ENCODE results near the gene CHKB. TPM values are rescaled to one million over a fixed set of nuclear protein-coding genes. Genes with fewer than 3 reads are reported as not detected.

The CHKB gene
- total and polyA plus RNA-seq, 12 donors = 27.1 to 251 (median 39.9) TPM

DNA sequence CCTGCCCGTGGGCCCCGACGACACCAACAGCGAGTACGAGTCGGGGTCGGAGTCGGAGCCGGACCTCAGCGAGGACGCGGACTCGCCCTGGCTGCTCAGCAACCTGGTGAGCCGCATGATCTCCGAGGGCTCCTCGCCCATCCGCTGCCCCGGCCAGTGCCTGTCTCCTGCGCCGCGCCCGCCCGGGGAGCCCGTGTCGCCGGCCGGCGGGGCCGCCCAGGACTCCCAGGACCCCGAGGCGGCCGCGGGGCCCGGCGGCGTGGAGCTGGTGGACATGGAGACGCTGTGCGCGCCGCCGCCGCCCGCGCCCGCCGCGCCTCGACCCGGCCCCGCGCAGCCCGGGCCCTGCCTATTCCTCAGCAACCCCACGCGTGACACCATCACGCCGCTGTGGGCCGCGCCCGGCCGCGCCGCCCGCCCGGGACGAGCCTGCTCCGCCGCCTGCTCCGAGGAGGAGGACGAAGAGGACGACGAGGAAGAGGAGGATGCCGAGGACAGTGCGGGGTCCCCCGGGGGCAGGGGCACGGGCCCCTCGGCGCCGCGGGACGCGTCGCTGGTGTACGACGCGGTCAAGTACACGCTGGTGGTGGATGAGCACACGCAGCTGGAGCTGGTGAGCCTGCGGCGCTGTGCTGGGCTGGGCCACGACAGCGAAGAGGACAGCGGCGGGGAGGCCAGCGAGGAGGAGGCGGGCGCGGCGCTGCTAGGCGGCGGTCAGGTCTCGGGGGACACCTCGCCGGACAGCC, 21.8 kb upstream of the CHKB start:
- Histone ChIP-seq H3K9me3 (no peaks in the 10 kb centered on the region), H3K4me1 (peaks cover 0 to 14% (median 5%) of the 10 kb centered on the region in 9 donors), H3K4me3 (no peak overlapping the region), H3K36me3 (no peaks in the 10 kb centered on the region), H3K27me3 (peaks cover 5 to 79% (median 69%) of the 10 kb centered on the region in 7 donors), H3K27ac (no peak overlapping the region)
- WGBS, 2 donors = 46 to 50% methylated on average over 61 to 103 of the region's 103 CpGs
- TF ChIP-seq, protein P1, sequence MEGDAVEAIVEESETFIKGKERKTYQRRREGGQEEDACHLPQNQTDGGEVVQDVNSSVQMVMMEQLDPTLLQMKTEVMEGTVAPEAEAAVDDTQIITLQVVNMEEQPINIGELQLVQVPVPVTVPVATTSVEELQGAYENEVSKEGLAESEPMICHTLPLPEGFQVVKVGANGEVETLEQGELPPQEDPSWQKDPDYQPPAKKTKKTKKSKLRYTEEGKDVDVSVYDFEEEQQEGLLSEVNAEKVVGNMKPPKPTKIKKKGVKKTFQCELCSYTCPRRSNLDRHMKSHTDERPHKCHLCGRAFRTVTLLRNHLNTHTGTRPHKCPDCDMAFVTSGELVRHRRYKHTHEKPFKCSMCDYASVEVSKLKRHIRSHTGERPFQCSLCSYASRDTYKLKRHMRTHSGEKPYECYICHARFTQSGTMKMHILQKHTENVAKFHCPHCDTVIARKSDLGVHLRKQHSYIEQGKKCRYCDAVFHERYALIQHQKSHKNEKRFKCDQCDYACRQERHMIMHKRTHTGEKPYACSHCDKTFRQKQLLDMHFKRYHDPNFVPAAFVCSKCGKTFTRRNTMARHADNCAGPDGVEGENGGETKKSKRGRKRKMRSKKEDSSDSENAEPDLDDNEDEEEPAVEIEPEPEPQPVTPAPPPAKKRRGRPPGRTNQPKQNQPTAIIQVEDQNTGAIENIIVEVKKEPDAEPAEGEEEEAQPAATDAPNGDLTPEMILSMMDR (IDR thresholded peaks at IDR 0.05) = no peak
- DNase-seq (no peak), ATAC-seq (no peak)
- intact Hi-C loops (cut with DNase I) = no loop called here

DNA sequence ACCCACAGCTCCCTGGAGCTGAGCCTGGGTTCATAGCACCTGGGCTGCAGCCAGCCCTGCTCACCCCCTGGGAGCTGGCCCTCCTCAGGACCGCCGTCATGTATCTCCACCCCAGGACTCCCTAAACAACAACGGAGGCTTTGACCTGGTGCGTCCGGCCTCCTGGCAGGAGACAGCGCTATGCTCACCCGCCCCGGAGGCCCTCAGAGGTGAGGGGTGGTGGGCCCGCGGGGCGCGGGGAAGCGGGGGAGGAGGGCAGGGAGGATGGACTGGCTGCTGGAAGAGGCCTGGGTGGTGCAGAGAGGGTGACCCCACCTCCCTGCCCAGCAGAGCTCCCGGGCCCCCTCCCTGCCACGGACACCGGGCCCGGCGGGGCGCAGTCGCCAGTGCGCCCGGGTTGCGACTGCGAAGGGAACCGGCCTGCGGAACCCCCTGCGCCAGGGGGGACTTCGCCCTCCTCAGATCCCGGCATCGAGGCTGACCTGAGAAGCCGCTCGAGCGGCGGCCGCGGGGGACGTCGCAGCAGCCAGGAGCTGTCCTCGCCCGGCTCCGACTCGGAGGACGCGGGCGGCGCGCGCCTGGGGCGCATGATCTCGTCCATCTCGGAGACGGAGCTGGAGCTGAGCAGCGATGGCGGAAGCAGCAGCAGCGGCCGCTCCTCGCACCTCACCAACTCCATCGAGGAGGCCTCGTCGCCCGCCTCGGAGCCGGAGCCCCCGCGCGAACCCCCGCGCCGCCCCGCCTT, 21.0 kb upstream of the CHKB start:
- Histone ChIP-seq H3K27me3 (peaks cover 5 to 86% (median 76%) of the 10 kb centered on the region in 7 donors), H3K4me3 (no peak overlapping the region), H3K9me3 (no peaks in the 10 kb centered on the region), H3K36me3 (no peaks in the 10 kb centered on the region), H3K4me1 (peaks cover 0 to 14% (median 5%) of the 10 kb centered on the region in 9 donors), H3K27ac (no peak overlapping the region)
- DNase-seq (no peak), ATAC-seq (no peak)
- 6 to 18% methylated on average over 68 to 70 of the region's 70 CpGs for WGBS, 2 donors
- intact Hi-C loops (cut with DNase I) = no loop called here
- TF ChIP-seq, protein P1 (IDR thresholded peaks at IDR 0.05) = no peak

DNA sequence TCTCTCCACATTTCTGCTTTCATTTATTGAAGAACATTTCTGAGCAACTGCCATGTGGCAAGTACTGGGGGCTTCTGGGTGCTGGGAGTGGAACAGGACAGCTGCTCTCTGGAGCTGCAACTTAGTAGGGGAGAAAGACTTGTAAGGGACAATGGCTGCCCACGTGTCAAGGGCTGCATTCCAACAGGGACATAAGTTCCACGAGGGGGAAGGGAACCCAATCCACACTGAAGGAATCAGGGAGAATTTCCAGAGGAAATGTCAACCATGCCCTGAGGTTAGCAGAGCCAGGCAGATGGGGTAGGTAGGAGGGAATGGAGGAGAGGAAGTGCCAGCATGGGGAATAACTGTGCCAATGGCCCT, 19.7 kb upstream of the CHKB start:
- 25 to 31% methylated on average over 2 of the region's 2 CpGs for WGBS, 2 donors
- peaks cover 5 to 90% (median 76%) of the 10 kb centered on the region in 7 donors for H3K27me3 ChIP-seq

DNA sequence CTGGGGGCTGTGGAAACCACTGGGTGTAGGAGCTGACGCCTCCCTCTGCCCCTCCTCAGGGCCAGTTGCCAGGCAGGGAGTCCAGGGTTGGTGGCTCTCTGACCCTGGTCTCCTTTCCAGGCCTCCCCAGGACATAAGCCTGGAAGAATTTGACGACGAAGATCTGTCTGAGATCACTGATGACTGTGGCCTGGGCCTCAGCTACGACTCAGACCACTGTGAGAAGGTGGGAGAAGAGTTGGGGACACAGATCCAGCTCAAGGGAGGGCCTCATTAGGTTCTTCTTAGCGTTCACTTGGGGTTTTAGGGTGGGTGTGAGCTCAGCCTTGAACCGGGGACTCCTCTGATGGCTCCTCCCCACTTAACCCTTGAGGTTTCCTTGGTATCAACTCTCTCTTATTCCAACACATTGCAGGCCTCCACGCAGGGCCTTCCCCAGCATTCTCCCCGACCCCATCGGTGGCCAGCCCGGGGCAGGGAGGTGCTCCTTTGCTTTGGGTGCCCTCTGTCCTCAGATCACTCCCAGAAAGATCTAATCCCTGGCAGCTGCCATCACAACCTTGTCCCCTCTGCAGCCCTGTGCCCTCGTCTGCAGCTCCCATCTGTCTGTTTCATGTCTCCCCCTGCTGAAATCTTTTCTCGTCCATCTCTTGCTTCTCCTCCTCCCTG, 19.2 kb upstream of the CHKB start:
- Histone ChIP-seq H3K4me1 (peaks cover 0 to 14% (median 5%) of the 10 kb centered on the region in 9 donors), H3K4me3 (no peak overlapping the region), H3K27ac (no peak overlapping the region), H3K27me3 (peaks cover 5 to 85% (median 72%) of the 10 kb centered on the region in 7 donors), H3K36me3 (peaks cover 0 to 3% (median 0%) of the 10 kb centered on the region in 9 donors), H3K9me3 (no peaks in the 10 kb centered on the region)
- TF ChIP-seq, protein P1 (IDR thresholded peaks at IDR 0.05) = no peak
- ATAC-seq (no peak), DNase-seq (no peak)
- intact Hi-C loops (cut with DNase I) = no loop called here
- WGBS, 2 donors = 54 to 58% methylated on average over 12 of the region's 12 CpGs

More for the DNA sequence above, 19.7 kb upstream of the CHKB start:
- Histone ChIP-seq H3K9me3 (no peaks in the 10 kb centered on the region), H3K4me1 (peaks cover 0 to 14% (median 5%) of the 10 kb centered on the region in 9 donors), H3K4me3 (no peak overlapping the region), H3K27ac (no peak overlapping the region), H3K36me3 (no peaks in the 10 kb centered on the region)
- no peak for ATAC-seq
- DNase-seq = no peak
- intact Hi-C loops (cut with DNase I) = no loop called here
- TF ChIP-seq, protein P1 (IDR thresholded peaks at IDR 0.05) = no peak
